ENCODE data around the gene AK5.

GRCh38 chr1:77524038-77524437, 242.2 kb downstream of the AK5 start:
- TF ChIP-seq CTCF (IDR thresholded peaks at IDR 0.05) (no peak), ZFX (IDR thresholded peaks at IDR 0.05; ENCODE audit: borderline replicate concordance) (no peak)

All from 22Rv1 (cell line).